AG20443 (cell line): ENCODE data around the gene PRG2.
A peak's percentile ranks its signal among the peaks of the same experiment; 100 is the strongest.
"Not testable (repeated sequence)": the region's sequence is repeated elsewhere in the genome, so short reads cannot be mapped to it uniquely, and the experiment has no call there.

Experiments used
- DNase-seq: peaks from one replicate; pipeline ENCODE4 v3.0.0; 2012; ENCODE audit warnings: low spot score, mixed read lengths

Gene PRG2

DNA sequence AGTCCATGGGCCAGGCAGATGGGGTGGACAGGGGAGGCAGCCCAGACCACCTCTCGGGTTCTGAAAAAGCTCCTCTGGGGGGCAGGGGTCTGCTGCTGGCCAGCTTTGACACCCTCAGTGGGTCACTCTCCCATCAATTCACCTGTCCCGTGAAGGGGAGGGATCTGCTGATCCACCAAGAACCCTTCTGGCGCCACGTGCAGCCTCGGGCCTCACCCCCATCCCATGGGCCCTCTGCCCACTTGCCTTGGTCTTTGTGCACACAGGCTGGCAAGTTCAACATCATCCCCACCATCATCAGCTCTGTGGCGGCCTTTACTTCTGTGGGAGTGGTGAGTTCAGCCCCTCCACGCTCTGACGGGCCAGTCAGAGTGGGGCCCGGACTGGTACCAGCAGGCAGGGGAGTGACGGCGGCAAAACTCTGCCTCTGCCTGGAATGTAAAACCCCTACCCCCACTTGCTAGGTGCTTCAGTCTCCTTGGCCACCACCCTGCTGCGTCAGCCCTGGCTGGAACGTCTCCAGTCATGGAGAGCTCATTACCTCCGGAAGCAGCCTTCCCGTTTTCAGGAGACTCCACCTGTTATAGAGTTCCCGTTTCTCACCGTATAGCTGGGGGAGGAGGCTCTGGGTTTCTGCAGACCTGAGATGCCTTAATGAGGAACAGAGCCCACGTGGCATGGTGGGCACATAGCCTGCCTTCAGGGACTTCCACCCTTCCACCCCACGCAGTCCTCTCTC lies 22.2 kb downstream of the PRG2 start:
- no peak for DNase-seq

DNA sequence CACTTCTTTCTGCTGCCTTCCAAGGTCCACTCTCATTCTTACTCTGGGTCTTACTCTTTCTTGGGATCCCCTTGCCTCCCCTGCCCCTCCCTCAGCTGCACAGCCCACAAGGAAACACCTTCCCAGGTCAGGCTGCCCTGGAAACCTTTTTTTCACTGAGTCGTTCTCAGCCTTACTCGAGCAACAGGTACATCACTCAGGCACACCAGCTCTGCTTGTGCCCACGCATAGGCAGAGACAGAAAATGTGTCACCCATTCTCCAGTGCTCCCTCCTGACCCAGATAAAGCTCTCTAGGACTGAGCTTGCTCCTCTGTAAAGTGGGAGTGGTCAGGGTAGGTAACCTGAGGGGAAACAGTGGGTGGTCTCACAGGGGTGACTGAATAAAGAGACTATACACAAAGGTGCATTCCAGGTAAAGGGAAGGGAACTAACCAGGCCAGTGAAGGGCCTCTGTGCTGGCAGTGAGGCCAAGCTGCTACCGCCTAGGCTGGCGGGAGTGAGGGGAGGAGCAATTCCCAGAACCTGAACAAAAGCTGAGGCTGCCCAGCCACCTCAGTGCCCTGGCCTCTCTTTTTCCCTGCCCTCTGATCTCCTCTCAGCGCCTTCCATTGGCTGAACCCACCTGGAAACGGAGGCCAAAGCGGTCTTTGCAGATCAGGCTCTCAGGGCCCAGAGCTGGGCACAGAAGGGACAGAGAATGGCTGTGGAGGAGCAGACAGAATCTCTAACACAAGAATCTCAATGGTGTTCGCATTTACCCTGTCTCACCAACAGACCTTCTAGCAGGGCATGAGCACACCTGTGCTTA lies 25.4 kb downstream of the PRG2 start:
- no peak for DNase-seq

DNA sequence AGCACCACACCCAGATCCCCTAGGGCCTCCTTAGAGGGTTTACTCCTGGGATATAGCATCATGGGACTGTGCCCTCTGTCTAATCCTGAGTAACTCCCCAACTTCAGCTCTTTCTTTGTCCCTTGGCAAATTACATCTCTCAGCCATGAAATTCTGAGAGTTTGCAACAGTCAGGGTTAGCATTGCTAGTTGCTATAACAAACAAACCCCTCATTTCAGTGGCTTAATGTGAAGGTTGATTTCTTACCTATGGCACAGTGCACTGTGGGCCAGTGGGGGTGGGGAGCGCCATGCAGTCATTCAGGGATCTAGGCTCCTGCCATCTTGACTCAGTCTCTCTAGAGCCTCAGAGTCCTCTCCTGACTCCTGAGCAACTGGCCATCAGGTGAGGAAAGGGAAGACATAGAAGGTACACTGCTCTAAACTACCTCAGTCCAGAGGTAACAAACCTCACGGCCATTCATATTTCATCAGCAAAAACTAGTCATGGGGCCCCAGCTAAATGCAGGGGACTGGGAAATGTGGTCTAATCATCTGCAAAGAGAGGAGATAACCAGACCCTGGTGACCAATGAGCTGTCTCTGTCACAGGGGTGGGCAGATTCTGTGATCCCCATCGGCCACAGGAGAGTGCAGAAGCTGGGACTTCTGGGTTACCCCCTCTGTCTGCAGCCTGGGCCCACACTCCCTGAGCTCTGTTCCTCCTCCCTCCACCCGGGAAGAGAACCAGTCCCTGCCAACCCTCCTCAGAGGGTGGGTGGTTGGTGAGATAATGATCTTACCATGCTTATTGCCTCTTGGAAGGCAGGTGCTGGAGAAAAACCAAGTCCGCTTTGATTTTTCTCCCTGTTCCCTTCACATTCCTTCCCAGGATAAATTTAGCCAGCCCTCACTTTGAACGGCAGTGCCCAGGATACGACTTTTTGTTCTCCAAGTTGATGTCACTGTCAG lies 27.0 kb downstream of the PRG2 start:
- no peak for DNase-seq

DNA sequence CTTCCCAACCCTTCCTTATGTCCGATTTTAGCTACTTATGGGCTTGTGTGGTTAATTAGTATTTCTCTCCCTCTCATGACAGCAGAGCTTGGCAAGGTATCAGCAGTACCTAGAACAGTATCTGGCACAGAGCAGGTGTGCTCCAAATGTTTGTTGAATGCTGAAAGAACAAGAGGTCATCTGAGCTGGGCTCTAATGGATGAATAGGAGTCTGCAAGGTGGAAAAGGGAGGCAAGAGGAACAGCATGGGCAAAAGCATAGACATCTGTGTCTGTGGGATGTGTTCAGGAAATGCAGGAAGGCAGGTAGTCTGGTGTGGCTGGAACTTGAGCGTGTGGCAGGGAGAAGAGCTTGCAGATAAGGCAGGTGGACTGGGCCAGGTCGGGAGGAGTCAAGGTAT lies 28.5 kb downstream of the PRG2 start:
- DNase-seq = no peak

DNA sequence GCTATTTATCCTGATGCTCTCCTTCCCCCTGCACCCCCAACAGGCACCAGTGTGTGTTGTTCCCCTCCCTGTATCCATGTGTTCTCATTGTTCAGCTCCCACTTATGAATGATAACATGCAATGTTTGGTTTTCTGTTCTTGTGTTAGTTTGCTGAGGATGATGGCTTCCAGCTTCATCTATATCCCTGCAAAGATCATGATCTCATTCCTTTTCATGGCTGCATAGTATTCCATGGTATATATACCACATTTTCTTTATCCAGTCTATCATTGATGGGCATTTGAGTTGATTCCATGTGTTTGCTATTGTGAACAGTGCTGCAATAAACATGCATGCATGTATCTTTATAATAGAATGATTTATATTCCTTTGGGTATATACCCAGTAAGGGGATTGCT lies 29.0 kb downstream of the PRG2 start:
- DNase-seq = not testable (repeated sequence)

GRCh38 chr11:57360991-57361390 lies 29.5 kb downstream of the PRG2 start:
- DNase-seq = no peak

DNA sequence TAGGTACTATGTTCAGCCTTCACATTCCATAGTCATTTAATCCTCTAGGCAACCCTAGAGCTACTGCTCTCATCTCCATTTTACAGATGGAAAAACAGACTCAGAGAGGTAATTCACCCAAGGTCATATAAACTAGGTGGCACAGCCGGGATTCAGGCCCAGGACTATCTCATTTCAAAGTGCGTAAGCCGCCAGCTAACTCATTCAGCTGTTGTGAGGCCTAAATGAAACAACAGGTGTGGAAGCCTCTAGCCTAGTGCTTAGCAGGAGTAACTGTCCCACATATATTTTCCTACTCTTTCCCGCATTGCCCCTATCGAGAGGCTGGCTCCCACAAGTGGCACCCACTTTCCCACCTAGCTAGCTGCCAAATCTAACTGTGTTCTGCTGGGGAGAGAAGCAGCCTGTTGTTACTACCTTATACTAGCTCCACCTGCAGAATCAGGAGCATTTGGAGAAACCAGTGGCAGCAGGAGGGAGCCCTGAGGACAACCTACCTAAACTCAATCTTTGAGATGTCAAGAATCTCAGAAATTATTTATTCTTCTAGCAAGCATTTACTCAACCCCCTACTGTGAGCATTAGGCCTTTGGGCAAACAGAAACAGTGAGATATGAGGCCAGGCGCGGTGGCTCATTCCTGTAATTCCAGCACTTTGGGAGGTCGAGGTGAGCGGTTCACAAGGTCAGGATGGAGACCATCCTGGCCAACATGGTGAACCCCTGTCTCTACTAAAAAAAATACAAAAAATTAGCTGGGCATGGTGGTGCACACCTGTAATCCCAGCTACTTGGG lies 30.4 kb downstream of the PRG2 start:
- DNase-seq = no peak

DNA sequence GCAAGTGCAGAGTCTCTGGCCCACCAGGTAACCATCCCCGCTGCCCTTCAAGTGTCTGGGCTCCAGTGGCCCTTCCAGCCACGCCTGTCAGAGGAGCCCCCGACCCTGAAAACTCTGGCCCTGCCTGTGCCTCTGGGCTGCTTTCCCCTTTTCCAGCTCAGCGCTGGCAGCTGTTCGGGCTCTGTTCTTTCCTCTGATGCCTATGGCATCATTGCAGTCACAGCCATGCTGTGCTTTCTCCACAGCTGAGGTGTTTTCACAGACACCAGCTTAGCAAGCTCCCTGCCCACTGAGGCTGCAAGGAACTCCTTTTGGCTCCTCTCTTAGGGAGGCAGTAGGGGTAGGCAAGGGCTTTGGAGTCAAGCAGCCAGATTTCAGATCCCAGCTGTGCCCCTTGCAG lies 31.1 kb downstream of the PRG2 start:
- DNase-seq = no peak

DNA sequence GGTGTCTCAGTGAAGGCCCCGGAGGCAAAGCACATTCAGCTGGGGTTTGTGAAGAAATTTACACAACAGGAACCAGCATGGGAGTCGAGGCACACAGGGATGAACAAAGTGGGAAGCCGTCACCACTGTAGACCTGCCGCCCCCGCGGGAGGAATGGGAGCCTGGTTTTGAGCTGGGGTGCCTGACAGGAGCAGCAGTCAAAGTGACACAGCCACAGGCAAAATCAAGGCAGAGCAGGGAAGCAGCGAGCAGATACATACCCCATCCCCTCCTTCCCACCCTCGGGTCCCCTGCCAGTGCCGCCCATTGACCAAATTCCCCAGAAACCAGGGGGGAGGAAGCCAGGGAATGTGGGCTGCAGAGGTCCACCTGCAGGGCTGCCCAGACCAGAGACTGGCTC lies 31.5 kb downstream of the PRG2 start:
- no peak for DNase-seq

- no peak for DNase-seq
These were observed 31.9 kb downstream of the PRG2 start for GRCh38 chr11:57358543-57358961.

DNA sequence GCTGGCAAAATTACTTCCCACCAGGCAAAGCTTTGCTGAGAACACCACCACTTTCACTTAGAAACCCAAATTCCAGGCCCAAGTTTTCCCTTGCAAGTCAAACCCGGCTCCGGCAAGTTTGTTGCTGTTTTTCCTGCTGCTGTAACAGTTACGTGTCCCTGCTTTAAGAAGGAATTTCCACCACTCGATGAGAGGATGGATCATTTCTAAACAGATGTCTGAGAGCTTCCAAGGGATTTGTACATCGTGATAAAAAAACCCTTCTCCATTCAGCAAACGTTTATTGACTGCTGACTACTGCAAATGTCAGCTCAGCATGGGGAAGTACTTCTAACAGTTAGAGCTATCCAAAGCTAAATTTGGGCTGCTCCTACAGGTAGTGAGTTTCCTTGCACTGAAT lies 32.6 kb downstream of the PRG2 start:
- DNase-seq = peak; percentile 54

DNA sequence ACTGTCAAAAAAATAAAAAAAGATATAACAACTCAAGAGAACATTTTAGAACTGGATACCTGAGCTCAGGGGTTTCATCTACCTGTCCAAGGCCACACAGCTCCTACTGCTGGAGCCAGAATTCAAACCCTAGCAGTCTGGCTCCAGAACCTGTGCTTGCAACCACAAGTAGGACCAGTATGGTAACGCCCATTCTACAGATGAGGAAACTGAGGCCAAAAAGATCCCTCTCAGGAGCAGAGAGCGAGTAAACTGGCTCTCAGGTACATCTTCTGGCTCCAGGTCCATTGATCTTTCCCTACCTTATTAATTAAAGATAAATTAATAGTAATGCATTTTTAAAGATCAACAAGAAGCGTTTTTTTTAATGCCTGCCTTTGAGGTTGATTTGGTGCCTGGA lies 33.1 kb downstream of the PRG2 start:
- DNase-seq = no peak

GRCh38 chr11:57356268-57356667 lies 34.2 kb downstream of the PRG2 start:
- DNase-seq = no peak

GRCh38 chr11:57354699-57355098 lies 35.8 kb downstream of the PRG2 start:
- DNase-seq = no peak

- no peak for DNase-seq
These were observed 36.6 kb downstream of the PRG2 start for GRCh38 chr11:57353852-57354251.

GRCh38 chr11:57353446-57353845 lies 37.0 kb downstream of the PRG2 start:
- DNase-seq = no peak

- no peak for DNase-seq
These were observed 37.4 kb downstream of the PRG2 start for GRCh38 chr11:57353036-57353435.

- DNase-seq = peak; percentile 85
These were observed 40.8 kb downstream of the PRG2 start for GRCh38 chr11:57349491-57350274.

DNA sequence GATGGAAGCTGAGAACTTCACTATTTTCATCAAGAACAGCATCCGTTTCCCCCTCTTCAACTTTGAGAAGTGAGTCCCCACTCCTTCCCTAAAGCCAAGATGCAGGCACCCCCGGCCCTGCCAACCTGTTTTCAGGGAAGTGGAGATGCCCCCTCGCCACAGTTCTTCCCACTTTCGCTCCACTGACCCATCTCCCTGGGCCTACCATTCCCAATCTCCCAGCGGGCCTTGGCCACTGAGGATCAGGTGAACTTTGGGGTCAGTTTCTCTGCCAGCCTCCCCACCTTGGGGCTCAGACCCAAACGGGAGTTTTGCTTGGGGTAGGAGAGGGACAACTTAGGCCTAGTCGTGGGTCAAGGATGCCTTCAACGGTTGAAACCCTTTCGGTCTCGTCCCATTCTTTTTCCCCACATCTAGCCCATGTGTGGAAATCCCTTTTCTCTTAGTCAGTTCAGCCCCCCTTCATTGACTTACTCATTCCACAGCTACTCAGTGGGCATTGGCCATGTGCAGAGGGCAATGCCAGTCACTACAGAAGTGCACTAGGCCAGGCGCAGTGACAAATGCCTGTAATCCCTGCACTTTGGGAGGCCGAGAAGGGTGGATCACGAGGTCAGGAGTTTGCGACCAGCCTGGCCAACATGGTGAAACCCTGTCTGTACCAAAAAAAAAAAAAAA lies 41.7 kb downstream of the PRG2 start:
- DNase-seq = no peak

- DNase-seq = no peak
These were observed 42.4 kb downstream of the PRG2 start for GRCh38 chr11:57348052-57348451.
